GM18951 (cell line): ENCODE results near the gene UMODL1.

Source experiments
- POLR2A ChIP-seq: IDR thresholded peaks from 4 replicates; pipeline ENCODE4 v1.6.1; 2011; ENCODE audit warnings: mild to moderate bottlenecking; ENCODE audit not compliant: insufficient read length, insufficient read depth; ENCODE audit errors: extremely low read depth
- in situ Hi-C: fragments of 300-500 bp; cut with MboI; formaldehyde crosslinking; loops from one replicate; pipeline ENCODE4 v1.12.0; 2022; ENCODE audit warnings: low sequenced_read_pairs, mixed read lengths, inconsistent platforms; ENCODE audit not compliant: unreplicated experiment

The UMODL1 gene

DNA sequence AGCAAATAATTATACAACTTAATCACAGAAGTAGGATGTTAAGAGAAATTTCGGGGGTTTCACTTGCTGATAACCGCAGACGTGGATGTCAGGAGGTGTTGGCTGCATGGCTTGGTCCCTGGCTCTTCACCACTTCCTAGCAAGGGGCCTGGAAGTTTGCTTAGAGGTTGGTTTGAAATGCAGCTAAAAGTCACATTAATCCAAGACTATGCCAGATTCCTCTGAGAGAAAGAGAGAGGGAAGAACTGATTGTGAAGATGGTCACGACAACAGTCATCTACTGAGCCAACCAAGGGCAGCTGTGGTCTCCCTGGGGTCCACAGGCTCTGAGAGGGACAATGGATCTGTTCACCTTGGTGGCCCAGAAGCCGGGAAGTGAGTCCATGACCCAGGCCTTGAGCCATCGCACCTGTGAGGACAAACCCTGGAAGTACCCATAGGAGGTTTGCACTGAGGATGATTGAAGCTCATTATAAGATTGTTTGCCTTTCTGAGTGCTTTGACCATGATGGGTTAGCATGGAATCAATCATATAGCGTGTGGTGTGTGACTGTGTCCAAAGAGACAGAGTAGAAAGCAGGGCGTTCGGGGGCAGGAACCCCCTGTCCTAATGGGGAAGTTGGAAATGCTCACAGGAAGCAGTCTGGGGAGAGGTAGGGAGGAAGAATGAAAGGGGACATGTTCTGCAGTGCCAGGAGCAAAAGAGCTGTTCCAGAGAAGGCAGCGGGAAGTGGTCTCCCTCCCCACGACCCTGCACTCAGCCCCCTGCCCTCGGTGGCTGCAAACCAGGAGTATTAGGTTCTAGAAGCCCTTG lies 47.1 kb downstream of the UMODL1 start:
- in situ Hi-C loops = loop anchor here (10.0 kb wide), 1 partner anchor 293 kb away; no protein-coding TSS in a partner anchor
- TF ChIP-seq POLR2A = no peak

DNA sequence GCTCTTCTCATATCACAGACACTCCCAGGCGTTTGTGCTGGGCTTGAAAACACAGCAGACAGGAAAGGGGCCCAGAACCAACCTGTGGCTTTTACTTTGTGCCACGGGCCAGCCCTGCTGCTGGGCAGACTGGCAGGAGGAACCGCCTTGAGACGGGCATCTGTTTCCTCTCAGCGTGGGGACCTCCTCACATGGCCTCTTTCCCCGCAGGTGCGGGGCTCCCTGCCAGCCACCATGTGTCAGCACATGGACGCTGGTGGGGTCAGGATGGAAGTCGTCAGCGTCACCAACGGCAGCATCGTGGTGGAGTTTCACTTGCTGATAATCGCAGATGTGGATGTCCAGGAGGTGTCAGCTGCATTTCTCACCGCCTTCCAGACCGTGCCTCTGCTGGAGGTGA lies 47.8 kb downstream of the UMODL1 start:
- in situ Hi-C loops = loop anchor here (10.0 kb wide), 1 partner anchor 294 kb away; no protein-coding TSS in a partner anchor
- TF ChIP-seq POLR2A = no peak

DNA sequence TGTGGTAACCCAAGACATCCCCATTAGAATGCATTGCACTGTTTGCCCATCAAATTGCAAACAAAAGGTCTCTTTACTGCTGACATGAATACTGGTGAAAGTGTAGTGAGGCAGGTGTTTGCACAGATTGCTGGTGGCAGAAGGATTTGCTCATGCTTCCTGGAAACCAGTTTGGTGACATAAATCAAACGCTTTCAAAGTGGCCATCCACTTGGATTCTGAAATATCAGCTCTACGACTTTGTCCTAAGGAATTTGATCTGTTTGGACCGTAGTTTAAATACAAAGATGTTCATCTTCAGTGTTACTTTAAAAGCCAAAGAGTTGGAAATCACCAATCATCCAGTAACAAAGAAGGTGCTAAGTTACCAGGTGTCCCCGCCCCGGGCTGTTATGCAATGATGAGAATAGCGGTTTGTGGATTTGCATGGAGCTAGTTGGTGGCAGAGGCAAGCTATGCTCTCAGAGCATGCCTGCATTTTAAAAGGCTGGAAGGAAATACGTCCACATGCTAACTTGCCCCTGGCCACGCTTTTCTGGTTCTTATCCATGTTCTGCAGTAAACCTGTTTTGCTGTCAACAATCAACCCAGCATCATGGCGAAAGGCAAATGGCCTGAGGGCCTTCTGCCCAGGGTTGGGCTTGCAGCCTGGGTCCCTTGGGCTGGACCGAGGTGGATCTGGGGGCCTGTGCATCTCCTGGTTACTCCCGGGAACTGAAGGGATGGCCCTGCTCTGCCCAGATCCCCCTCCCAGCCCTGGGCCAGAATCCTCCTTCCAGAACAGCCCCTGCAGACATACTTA lies 49.2 kb downstream of the UMODL1 start:
- in situ Hi-C loops = no loop called here

DNA sequence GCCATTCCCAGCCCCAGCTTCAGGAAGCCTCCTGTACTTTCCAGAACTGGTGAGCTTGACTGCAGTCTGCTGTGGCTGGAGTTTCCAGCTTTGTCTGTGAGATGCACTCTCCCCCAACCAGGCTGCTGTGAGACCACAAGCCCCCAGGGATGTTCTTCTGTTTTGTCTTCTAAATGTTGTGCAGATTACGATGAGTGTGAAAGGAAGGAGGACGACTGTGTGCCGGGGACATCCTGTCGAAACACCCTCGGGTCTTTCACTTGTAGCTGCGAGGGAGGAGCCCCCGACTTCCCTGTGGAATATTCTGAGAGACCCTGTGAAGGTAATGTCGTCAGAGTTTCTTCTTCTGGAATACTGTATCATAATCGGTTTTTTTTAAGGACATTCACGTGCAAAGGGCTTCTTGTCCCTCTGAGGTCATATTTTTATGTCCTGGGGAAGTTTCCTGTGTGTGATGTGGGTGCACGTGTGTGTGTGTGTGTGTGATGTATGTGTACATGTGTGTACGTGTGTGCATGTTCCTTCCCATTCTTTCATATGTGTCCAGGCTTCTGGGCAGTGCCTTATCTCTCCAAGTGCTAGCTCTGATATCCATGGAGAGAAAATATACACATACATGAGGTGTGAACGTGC lies 49.9 kb downstream of the UMODL1 start:
- in situ Hi-C loops = no loop called here
- no peak for TF ChIP-seq POLR2A

More for the DNA sequence above, 49.2 kb downstream of the UMODL1 start:
- TF ChIP-seq POLR2A = no peak

DNA sequence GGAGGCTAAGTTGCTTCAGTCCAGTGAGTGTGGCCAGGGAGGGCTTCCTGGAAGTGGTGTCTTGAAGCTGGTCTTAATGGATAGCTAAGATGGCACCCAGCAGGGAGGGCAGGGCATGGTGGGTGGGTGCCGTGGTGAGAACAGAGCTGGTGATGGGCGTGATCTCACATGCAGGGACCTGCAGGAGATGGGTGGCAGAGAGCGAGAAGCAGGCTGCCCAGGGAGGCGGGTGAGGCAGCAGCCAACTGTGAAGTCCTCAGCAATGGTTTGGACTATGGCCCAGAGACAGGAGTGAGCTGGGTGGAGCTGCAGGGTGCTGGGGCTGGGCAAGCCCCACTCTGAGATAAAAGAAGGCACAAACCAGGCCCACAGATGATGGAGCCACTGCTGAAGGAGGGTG lies 50.7 kb downstream of the UMODL1 start:
- TF ChIP-seq POLR2A = no peak
- in situ Hi-C loops = no loop called here

DNA sequence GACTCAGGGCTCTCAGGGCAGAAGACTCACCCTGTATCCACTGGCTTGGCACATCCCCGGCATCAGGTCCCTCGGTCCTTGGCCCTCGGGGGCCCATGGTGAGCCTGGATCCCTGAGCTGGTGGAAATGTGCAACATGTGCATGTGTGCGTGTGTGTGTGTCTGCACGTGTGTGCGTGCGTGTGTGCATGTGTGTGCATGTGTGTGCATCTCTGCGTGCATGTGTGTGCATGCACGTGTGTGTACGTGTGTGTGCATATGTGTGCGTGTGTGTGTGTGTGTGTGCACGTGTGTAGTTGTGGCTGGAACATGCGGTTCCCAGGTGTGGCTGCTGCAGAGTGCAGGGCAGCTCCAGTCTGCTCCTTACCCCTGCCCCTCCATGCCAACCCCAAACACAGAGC lies 51.3 kb downstream of the UMODL1 start:
- TF ChIP-seq POLR2A = no peak
- in situ Hi-C loops = no loop called here

DNA sequence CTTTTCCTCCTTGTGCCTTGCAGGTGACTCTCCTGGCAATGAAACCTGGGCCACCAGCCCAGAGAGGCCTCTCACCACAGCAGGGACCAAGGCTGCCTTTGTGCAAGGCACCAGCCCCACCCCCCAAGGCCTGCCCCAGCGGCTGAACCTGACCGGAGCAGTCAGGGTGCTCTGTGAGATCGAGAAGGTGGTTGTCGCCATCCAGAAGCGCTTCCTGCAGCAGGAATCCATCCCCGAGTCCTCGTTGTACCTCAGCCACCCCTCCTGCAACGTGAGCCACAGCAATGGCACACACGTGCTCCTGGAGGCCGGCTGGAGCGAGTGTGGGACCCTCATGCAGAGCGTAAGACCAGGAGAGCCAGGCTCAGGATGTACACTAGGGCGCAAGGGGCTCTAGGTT lies 51.7 kb downstream of the UMODL1 start:
- in situ Hi-C loops = no loop called here
- TF ChIP-seq POLR2A = no peak

DNA sequence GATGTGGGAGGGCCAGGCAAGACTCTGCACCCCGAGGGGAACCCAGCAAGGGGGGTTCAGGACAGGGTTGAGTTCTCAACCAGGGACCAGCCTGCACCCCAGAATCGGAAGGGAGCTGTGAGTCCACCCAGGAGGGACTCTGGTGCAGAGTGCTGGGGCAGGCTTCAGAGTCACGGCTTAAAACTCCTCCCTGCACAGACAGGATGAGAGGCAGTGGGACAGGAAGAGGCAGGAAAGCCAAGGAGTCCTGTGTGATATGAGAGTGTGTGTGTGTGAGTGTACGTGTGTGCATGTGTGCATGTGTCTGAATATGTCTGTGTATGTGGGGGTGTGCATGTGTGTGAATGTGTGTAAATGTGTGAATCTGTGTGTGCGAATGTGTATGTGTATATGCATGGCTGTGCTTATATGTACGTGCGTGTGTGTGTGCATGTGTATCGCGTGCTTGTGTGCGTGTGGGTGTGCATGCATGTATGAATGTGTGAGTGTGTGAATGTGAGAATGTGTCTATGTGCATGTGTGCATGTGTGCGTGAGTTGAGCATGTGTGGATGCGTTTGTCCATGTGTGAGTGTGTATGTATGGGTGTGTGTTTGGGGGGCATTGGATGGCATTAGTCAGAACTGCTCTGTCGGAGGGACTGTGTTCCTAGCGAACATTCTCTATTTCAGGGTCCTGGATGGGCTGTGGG lies 52.2 kb downstream of the UMODL1 start:
- in situ Hi-C loops = no loop called here
- no peak for TF ChIP-seq POLR2A

DNA sequence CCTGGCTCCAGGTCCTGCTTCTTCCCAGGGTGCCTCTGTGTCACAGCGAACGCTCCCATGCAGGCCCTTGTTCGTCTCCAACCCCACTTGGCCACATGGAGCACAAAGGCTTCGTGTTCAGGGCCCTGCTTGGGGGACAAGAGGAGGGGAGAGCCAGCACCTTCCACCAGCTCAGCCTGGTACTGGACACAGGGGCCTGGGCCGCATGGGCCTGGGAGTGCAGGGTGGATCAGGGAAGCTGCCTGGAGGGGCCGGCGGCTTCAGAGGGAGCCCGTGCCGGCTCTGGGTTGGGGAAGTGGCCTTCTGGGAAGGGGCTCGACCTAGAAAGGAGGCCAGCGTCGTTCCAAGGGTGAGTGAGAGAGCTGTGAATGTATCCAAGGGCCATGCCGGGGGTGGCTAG lies 53.0 kb downstream of the UMODL1 start:
- in situ Hi-C loops = no loop called here
- no peak for TF ChIP-seq POLR2A

DNA sequence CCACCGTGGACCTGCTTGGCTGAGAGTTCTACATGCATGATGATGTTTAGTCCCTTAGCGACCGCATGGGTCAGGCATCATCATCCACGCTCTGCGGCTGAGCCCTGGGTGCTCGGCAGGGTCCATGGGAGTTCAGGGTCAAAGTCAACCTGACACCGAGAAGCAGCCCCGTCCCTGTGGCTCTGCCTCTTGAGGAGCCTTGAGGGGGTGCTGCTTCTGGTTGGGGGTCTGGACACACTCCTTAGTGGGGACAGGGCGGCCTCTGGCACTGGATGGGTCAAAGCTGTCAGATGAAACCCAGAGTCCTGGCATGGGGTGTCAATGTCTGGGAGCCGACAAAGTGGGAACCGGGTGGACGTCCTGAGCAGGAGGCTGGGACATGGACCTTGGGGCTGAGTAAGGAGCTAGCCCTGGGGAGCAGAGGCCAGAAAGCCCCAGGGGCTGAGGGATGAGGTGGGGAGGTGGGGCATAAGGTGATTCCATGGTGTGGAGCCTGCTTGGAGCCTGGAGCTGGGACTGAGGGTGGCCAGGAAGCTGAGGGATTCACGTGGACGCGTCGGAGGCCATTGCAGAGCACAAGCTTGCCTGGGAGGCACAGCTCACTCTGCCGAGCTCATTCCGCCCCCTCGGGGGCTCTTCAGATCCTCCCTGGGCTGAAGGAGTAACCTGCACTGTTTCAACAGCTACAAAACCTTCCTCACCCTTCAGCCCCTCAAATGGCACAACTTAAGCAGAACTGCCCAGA lies 53.9 kb downstream of the UMODL1 start:
- TF ChIP-seq POLR2A = no peak
- in situ Hi-C loops = no loop called here

DNA sequence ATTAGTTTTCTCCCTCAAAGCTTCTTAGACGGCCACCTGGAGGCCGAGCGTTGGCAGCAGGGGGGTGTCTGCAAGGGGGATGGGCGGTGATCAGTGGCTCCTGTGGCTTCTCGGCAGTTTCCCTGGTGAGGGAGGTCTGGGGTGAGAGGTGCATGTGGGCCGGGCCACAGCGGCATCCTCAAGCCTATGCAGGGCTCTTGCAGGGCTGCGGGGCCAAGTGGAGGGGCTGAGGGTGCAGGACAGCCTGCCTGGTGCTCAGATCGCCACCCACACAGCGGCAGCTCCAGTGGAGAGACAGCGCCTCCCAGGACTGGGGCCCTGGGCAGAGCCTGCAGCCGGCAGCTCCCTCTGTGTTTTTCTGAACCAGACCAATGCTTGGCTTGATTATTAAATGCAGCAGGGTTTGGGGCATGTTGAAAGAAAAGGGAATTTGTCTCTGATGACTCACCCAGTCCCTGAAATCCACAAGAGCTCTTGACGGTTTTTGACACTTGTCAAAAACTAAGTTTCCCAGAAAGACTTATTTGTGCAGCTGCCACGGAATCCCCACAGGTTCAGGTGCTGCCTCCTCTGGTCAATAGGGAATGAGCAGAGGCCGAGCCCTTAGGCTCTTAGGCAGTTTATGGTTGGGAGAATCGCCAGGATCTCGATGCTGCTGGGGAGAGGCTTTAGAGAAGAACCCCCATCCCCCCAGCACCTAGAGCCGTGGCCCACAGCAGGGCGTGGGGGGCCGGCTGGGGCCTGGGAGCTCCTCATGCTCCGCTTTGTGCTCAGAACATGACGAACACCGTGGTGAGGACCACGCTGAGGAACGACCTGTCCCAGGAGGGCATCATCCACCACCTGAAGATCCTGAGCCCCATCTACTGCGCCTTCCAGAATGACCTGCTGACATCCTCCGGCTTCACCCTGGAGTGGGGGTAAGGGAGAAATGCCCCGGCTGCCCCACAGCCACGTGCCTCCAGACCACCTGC lies 54.7 kb downstream of the UMODL1 start:
- no peak for TF ChIP-seq POLR2A
- in situ Hi-C loops = no loop called here
